Neuron (in vitro differentiated cells): ENCODE results near the gene MYEF2.

Source experiments
- H2AFZ ChIP-seq: one replicate; pipeline ENCODE4 v1.6.1; 2013; ENCODE audit warnings: low read depth, mild to moderate bottlenecking, inconsistent platforms, low read length, moderate library complexity
- H3K27me3 ChIP-seq: one replicate; pipeline ENCODE4 v1.6.1; 2013; ENCODE audit warnings: low read length; ENCODE audit not compliant: insufficient read depth
- H3K36me3 ChIP-seq: one replicate; pipeline ENCODE4 v1.6.1; 2013; ENCODE audit warnings: low read length; ENCODE audit not compliant: insufficient read depth
- H3K4me1 ChIP-seq: one replicate; pipeline ENCODE4 v1.6.1; 2013; ENCODE audit warnings: low read length; ENCODE audit not compliant: insufficient read depth
- H3K4me3 ChIP-seq: 2 replicates; pipeline ENCODE4 v1.5.1; 2013; ENCODE audit warnings: mild to moderate bottlenecking, low read length, moderate library complexity
- H3K9me3 ChIP-seq: one replicate; pipeline ENCODE4 v1.6.1; 2013; ENCODE audit warnings: low read length

MYEF2 gene

GRCh38 chr15:48177766-48178647 lies at the start of gene MYEF2:
Gene MYEF2 (minus strand): TSS chr15:48178295. CDS start chr15:48178237, 58 bp downstream.
- Histone ChIP-seq H3K9me3 (peaks cover 6% of the 10 kb centered on the region), H3K4me1 (peaks cover 21% of the 10 kb centered on the region), H3K4me3 (peak within 1 kb of the TSS; percentile 83), H3K36me3 (peaks cover 6% of the 10 kb centered on the region), H3K27me3 (no peaks in the 10 kb centered on the region), H2AFZ (peak within 1 kb of the TSS; percentile 96)

GRCh38 chr15:48225771-48226170 lies 47.7 kb upstream of the MYEF2 start:
- no peaks in the 10 kb centered on the region for H3K36me3 ChIP-seq
- H3K27me3 ChIP-seq = peaks cover 9% of the 10 kb centered on the region
- H2AFZ ChIP-seq = no peak overlapping the region
- no peaks in the 10 kb centered on the region for H3K9me3 ChIP-seq
- peaks cover 10% of the 10 kb centered on the region for H3K4me1 ChIP-seq
- H3K4me3 ChIP-seq = no peak overlapping the region

GRCh38 chr15:48222627-48223026 lies 44.5 kb upstream of the MYEF2 start:
- Histone ChIP-seq H3K4me3 (no peak overlapping the region), H3K9me3 (no peaks in the 10 kb centered on the region), H3K27me3 (peaks cover 5% of the 10 kb centered on the region), H3K4me1 (peaks cover 10% of the 10 kb centered on the region), H2AFZ (no peak overlapping the region), H3K36me3 (no peaks in the 10 kb centered on the region)

- Histone ChIP-seq H3K4me3 (no peak overlapping the region), H2AFZ (no peak overlapping the region), H3K4me1 (peaks cover 10% of the 10 kb centered on the region), H3K9me3 (no peaks in the 10 kb centered on the region), H3K36me3 (no peaks in the 10 kb centered on the region), H3K27me3 (peaks cover 5% of the 10 kb centered on the region)
Observed at GRCh38 chr15:48221885-48222284, 43.8 kb upstream of the MYEF2 start.

- Histone ChIP-seq H3K27me3 (peaks cover 5% of the 10 kb centered on the region), H3K4me3 (no peak overlapping the region), H3K36me3 (no peaks in the 10 kb centered on the region), H2AFZ (no peak overlapping the region), H3K4me1 (peaks cover 6% of the 10 kb centered on the region), H3K9me3 (no peaks in the 10 kb centered on the region)
Observed at GRCh38 chr15:48221261-48221660, 43.2 kb upstream of the MYEF2 start.

- Histone ChIP-seq H3K9me3 (no peaks in the 10 kb centered on the region), H3K36me3 (no peaks in the 10 kb centered on the region), H3K27me3 (no peaks in the 10 kb centered on the region), H3K4me1 (peaks cover 8% of the 10 kb centered on the region), H2AFZ (no peak within 1 kb of the TSS), H3K4me3 (no peak within 1 kb of the TSS)
Observed at GRCh38 chr15:48205981-48206380, 27.9 kb upstream of the MYEF2 start, which contains the start of gene SLC12A1. Gene SLC12A1 (plus strand): TSS chr15:48206302. CDS start chr15:48207720, 1,418 bp downstream.

GRCh38 chr15:48202068-48202467 lies 24.0 kb upstream of the MYEF2 start:
- Histone ChIP-seq H3K4me3 (no peak overlapping the region), H2AFZ (no peak overlapping the region), H3K4me1 (peaks cover 8% of the 10 kb centered on the region), H3K9me3 (no peaks in the 10 kb centered on the region), H3K36me3 (no peaks in the 10 kb centered on the region), H3K27me3 (no peaks in the 10 kb centered on the region)

- H3K36me3 ChIP-seq = no peaks in the 10 kb centered on the region
- H3K4me1 ChIP-seq = peaks cover 10% of the 10 kb centered on the region
- peak within 1 kb of the TSS; percentile 34 for H3K4me3 ChIP-seq
- H2AFZ ChIP-seq = no peak within 1 kb of the TSS
- peaks cover 4% of the 10 kb centered on the region for H3K27me3 ChIP-seq
- no peaks in the 10 kb centered on the region for H3K9me3 ChIP-seq
Observed at GRCh38 chr15:48191574-48192225, 13.6 kb upstream of the MYEF2 start, which contains the start of gene CTXN2. Gene CTXN2 (plus strand): TSS chr15:48191665. CDS start chr15:48201301, 9,636 bp downstream.

- Histone ChIP-seq H3K4me3 (peak overlapping the region; percentile 34), H3K36me3 (no peaks in the 10 kb centered on the region), H3K4me1 (peaks cover 10% of the 10 kb centered on the region), H3K9me3 (no peaks in the 10 kb centered on the region), H2AFZ (no peak overlapping the region), H3K27me3 (peaks cover 4% of the 10 kb centered on the region)
Observed at GRCh38 chr15:48190932-48191573, 13.0 kb upstream of the MYEF2 start.

GRCh38 chr15:48186271-48186670 lies 8.2 kb upstream of the MYEF2 start:
- no peaks in the 10 kb centered on the region for H3K9me3 ChIP-seq
- H2AFZ ChIP-seq = no peak overlapping the region
- H3K4me3 ChIP-seq = no peak overlapping the region
- no peaks in the 10 kb centered on the region for H3K36me3 ChIP-seq
- H3K27me3 ChIP-seq = no peaks in the 10 kb centered on the region
- peaks cover 3% of the 10 kb centered on the region for H3K4me1 ChIP-seq

- Histone ChIP-seq H3K9me3 (no peaks in the 10 kb centered on the region), H3K4me1 (no peaks in the 10 kb centered on the region), H2AFZ (no peak overlapping the region)
Observed at GRCh38 chr15:48185529-48185928, 7.4 kb upstream of the MYEF2 start.

GRCh38 chr15:48182749-48183148 lies 4.7 kb upstream of the MYEF2 start:
- H3K36me3 ChIP-seq = no peaks in the 10 kb centered on the region
- H3K4me1 ChIP-seq = peaks cover 6% of the 10 kb centered on the region
- H2AFZ ChIP-seq = no peak overlapping the region
- no peaks in the 10 kb centered on the region for H3K27me3 ChIP-seq
- H3K9me3 ChIP-seq = no peaks in the 10 kb centered on the region
- H3K4me3 ChIP-seq = no peak overlapping the region

More at GRCh38 chr15:48185529-48185928, 7.4 kb upstream of the MYEF2 start:
- Histone ChIP-seq H3K36me3 (no peaks in the 10 kb centered on the region), H3K27me3 (no peaks in the 10 kb centered on the region), H3K4me3 (no peak overlapping the region)

- H3K36me3 ChIP-seq = peaks cover 6% of the 10 kb centered on the region
- peaks cover 4% of the 10 kb centered on the region for H3K9me3 ChIP-seq
- H3K27me3 ChIP-seq = no peaks in the 10 kb centered on the region
- peak overlapping the region; percentile 83 for H3K4me3 ChIP-seq
- H3K4me1 ChIP-seq = peaks cover 21% of the 10 kb centered on the region
- H2AFZ ChIP-seq = peak overlapping the region; percentile 96
Observed at GRCh38 chr15:48178648-48178931, 495 bp upstream of the MYEF2 start.
